ENCODE data around the gene RAB3A.
"Not testable (repeated sequence)": the region's sequence is repeated elsewhere in the genome, so short reads cannot be mapped to it uniquely, and the experiment has no call there.

The RAB3A gene

DNA sequence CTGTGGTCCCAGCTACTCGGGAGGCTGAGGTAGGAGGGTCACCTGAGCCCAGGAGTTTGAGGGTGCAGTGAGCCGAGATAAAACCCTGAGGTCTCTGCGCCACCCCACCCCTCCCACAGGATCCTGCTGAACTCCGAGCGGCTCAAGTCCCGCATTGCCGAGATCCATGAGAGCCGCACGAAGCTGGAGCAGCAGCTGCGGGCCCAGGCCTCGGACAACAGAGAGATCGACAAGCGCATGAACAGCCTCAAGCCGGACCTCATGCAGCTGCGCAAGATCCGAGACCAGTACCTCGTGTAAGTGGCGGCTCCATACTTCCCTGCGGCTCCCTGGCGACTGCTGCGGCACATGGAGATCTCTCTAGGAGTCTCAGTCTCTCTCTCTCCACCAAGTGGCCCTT lies 36.8 kb downstream of the RAB3A start:
- no peak for DNase-seq

DNA sequence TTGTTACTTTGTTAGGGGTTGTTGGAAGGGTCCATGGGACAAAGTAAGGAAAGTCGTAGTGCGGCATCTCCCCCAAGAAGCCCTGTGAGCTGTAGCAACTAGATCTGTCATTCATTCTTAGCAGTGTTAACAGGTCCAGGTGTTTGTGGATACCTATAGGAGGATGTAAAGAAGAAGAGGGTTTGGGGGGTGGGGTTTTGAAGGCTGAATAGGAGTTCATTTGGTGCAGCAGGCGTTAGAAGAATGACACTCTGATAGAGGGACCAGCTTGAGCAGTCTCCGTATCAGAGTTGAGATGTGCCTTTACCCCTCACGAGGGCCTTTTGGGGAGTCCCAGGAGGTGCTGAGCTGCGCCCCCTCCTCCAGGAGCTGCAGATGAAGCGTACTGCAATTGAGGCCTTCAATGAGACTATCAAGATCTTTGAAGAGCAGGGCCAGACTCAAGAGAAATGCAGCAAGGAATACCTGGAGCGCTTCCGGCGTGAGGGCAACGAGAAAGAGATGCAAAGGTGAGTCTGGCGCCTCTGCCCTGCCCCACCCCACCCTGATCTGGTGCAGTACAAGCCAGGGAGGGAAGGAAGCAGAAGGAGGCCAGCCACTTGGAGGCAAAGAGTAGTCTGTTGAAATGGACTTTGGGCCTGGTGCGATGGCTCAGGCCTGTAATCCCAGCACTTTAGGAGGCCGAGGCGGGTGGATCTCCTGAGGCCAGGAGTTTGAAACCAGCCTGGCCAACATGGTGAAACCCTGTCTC lies 37.9 kb downstream of the RAB3A start:
- DNase-seq: no peak

DNA sequence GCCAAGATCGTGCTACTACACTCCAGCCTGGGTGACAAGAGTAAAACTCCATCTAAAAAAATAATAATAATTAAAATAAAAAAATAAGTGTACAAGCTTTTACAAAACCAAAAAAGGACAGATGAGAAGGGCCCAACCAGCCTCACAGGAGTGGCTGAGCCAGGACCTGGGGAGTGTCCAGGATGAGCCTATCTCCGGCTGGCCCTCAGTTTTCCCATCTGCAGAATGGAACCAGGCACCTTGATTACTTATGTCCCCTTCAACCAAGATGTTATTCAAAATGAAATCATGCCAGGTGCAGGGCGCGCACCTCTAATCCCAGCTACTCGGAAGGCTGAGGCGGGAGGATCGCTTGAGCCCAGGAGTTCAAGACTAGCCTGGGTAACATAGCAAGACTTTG lies 39.8 kb downstream of the RAB3A start:
- DNase-seq: no peak

DNA sequence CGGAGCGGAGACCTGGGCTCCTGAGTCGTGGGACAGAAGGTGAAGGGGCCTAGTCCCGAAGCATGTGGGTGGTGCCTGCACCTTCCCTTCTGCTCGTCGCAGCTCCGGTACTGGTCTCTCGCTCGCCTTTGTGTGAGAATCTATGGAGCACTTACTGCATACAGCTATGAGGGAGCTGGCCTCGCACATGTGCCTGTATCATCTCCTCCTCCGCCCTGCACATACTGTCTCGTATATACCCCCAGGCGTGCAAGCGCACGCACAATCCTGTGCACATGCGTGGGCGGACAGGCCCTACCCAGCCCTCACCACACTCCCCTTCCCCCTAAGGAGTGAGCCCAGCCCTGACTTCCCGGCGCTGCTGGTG lies 42.2 kb downstream of the RAB3A start:
- DNase-seq: no peak

DNA sequence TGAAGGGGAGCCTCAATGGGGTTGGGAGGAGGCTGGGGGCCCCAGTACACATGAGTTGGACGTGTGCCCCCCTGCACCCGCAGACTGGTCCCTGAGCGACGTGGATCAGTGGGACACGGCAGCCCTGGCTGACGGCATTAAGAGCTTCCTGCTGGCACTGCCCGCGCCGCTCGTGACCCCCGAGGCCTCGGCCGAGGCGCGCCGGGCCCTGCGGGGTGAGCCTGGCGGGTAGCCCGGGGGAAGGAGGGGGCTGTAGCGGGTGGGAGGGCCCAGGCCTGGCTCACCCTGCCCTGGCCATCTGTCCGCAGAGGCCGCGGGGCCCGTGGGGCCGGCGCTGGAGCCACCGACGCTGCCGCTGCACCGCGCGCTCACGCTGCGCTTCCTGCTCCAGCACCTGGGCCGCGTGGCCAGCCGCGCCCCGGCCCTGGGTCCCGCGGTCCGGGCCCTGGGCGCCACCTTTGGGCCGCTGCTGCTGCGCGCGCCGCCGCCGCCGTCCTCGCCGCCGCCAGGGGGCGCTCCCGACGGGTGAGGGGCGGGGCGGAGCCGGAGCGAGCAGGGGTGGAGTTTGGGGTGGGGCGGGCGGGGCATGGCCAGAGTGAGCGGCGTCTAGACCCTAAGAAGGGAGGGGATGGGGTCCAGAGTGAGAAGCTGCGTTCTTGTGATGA lies 42.7 kb downstream of the RAB3A start:
- DNase-seq: peak in 1 of 2 experiments; percentile 15

DNA sequence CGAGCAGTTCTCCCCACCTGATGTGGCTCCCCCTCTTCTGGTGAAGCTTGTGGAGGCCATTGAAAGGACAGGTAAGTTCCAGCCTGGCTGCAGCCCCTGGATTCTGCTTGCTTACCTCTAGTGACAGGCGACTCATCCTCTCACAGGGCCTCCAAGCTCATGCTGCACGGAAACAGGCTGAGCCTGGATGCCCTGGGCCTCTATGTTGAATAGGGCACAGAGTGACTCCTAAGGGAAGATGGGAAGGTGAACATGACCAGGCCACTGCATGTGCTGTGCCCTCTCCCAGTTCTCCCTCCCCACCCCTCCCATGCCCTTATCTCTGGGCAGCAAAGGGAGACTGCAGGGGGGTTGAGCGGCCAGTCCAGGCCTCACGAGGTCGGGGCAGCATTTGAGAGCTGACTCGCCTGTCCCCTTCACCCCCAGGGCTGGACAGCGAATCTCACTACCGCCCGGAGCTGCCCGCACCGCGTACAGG lies 43.3 kb downstream of the RAB3A start:
- DNase-seq: no peak

DNA sequence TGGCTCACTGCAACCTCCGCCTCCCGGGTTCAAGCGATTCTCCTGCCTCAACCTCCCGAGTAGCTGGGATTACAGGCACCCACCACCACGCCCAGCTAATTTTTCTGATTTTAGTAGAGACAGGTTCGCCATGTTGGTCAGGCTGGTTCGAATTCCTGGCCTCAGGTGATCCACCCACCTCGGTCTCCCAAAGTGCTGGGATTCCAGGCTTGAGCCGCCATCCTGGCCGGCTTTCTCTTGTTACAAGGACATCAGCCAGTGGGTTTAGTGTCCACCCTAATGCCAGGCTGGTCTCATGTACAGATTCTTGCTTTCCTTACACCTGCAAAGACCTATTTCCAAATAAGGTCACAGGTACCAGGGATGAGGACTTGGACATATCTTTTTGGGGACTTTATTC lies 44.0 kb downstream of the RAB3A start:
- DNase-seq: no peak

DNA sequence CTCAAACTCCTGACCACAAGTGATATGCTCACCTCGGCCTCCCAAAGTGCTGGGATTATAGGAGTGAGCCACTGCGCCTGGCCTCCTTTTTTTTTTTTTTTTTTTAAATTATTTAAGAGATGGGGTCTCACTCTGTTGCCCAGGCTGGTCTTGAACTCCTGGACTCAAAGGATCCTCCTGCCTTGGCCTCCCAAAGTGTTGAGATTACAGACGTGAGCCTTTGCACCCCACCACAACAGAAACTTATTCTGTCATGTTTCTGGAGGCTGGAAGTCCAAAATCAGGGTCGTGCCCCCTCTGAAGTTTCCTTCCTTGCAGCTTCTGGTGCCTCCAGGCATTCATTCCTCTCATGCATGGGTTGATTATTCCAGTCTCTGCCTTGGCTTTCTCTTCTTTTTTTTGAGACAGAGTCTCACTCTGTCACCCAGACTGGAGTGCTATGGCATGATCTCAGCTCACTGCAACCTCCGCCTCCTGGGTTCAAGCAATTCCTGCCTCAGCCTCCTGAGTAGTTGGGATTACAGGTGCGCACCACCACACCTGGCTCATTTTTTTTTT lies 44.7 kb downstream of the RAB3A start:
- not testable (repeated sequence) for DNase-seq

DNA sequence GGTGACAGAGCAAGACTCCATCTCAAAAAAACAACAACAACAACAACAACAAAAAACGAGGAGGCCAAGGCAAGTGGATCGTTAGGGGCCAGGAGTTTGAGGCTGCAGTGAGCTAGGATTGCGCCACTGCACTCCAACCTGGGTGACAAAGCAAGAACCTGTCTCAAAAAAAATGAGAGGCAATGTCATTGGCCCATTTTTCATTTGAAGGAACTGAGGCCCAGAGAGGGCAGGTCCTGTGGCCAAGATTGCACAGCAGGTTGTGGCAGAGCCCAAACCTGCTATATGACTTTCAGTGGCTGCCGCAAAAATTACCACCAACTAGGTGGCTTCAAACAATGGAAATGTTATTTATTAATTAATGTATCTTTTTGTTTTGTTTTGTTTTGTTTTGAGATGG lies 45.4 kb downstream of the RAB3A start:
- DNase-seq: no peak

DNA sequence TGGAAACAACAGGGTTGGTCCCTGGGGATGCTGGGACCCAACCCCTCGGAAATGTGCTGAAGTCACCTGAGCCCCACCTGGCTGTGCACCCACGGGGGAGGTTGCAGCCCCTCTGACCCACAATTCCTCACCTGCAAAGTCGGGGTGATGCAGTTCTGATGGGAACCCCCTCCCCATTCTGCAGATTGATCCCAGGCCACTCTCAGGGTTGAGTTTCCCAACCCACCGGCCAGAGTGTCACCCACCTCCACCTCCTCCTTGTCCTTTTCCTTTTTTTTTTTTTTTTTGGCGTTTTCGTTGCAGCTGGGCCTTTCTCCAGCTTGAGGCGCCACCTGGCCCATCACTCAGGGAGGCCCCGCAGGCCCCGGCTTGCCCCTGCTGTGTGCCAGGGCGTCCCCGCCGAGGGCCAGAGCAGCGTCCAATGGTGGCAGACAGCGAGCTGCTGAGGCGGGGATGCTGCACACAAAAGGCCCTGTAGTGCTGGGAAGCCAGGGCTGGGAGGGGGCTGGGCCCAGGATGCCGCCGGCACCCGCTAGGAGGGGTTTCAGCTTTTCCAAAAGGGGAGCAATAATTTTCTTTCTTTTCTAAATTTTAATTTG lies 46.3 kb downstream of the RAB3A start:
- DNase-seq: peak in 1 of 2 experiments; percentile 22

DNA sequence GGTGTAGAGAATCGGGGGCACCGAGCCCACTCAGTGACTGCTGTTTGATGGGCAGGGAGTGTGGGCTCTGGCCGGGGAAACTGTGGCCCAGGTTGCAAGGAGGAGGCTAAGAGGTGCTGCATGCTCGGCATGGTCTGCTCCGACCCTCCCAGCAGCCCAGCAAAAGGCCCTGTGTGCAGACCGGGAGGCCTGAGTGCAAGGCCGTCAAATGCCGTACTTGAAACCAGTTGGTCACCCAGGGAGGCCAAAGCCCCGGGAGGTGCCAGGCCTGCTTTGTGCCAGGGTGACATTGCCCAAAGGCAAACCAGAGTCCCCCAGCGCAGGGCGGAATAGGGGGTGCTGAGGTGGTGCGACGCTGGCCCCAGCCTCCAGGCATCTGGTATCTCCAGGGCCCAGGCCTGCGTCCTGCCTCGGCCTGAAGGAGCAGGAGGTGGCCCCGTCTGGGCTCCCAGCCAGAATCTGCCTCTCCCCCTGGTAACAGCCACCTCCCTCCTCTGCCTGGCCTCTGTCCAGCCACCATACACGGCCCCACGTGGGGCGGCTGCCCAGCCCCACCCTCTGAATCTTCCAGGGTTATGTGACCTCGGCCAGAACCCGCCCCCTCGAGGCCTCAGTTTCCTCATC lies 46.9 kb downstream of the RAB3A start:
- no peak for DNase-seq

DNA sequence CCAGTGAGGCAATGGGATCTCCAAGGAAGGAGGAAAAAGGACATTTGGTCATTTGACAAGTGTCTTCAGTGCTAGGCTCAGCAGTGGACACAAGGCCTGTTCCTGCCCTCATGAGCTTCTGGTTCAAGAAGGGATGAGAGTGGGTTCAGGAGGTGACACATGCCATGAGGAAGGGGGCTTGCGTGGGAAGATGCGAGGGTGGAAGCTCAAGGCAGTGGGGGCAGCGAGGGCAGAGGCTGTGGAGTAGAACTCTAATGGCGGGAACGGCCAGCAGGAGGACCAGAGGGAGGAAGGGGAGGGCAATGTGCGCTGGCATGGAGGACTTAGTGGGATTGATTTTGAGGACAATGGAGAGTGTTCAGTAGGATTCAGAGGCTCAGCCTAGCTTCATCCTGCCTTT lies 47.6 kb downstream of the RAB3A start:
- DNase-seq: no peak

DNA sequence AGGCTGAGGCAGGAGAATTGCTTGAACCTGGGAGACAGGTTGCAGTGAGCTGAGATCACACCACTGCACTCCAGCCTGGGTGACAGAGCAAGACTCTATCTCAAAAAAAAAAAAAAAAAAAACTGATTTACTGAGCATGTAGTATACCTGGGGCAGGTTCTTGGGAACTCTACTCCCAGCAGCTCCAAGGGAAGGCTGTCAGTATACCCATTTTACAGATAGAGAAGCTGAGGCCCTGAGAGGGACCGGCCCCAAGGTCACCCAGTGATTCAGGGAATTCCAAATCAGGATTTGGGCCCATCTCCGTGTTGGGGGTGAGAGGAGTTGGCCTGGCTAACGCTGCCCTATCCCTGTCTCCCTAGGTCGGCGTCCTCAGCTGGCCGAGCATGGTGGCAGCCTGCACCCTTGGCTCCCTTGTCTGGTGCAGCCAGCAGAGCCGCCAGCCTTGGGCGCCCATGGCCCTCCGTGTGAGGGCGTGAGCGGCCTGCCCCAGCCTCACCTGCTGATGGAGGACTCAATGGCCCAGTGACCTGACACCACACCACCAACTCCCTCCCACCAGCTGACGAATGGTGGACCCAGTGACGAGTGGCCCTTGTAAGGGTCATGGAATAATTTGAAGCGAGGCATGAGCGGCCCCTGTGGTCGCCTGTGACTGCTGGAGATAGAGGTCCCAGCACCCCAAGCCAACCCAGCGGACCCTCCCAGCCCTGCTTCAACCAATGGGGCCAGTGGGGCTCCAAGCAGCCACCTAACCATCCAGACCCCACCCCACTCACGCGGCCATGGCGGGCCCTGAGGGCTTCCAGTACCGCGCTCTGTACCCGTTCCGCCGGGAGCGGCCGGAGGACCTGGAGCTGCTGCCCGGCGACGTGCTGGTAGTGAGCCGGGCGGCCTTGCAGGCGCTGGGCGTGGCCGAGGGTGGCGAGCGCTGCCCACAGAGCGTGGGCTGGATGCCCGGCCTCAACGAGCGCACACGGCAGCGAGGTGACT lies 48.5 kb downstream of the RAB3A start:
- no peak for DNase-seq

DNA sequence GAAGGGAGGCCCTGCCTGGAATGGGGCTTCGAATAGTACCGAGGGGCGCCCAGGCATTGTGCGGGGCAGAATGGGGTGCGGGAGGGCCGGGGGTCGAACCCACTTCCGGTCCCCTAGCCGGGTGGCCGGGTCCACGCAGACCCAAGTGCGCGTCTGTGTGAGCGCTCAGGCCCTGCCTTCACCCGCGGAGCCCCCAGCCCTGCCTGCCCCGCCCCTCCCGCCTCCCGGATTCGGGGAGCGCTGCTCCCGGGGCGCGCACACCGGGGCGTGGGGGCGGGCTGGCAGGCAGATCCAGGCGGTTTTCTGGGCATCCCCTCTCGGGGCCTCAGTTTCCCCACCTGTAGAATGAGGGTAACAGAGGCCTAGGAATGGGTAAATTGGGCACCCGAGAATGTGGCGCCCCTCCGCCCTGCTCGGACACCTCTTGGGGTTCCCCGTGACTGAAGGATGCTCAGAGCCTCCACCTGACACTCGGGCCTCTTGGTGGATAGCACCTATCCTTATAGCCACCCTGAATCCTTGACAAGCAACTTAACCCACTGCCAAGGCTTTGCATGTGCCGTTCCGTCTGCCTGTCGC lies 50.2 kb downstream of the RAB3A start:
- no peak for DNase-seq

DNA sequence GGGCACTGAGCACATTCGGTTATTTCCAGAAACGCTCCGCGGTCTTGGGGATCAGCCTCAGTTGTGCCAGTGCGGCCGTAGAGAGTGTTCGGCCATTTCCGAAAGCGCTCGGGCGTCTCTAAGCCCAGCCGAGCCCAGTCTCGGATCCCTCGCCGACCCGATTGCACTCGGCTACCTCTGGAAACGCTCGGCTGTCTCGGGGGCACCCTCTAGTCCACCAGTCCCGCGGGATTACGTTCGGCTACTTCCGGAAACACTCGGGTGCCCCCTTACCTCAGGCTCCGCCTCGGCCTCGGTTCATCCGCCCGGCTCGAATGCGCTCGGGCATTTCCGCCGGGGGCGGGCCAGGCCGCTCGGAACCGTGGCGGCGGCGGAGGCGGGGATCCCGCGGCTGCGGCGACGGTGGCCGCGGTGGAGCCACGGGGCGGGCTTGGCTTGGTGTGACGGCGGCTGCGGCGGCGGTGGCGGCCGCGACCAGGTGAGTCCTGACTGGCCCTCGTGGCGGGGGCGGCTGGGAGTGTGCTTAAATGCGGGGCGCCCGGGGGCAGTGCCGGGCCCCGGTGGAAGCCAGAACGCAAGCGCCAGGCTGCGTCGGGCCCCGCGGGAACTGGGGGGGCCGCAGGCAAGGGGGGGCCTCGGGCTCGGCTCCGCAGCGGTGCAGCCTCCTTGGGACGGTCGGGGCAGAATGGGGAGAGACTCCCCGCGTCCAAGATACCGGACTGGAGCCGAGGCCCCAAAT lies 50.9 kb downstream of the RAB3A start, which contains the start of gene PIK3R2:
PIK3R2 (plus strand) TSS at position 347 of the 739 bp plus-strand sequence. CDS start 2,717 bp downstream, outside the sequence.
- DNase-seq: peak; percentile 85 to 94

DNA sequence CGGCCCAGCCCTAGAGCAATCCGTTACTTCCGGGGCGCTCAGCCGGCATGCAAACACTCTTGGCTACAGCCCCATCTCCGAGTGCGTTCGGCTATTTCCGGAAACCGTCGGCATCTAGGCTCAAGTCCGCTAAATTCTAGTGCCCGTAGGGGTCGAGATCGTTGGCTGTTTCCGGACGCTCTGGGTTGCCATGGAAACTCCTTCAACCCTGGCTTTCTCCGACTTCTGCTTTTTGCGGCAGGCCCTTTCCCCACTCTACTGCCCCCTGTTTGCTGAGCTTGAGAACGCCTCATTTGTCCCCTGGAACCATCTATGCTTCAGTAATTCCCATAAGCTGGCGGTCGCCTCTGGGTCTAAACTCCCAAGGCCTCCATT lies 51.4 kb downstream of the RAB3A start:
- peak; percentile 67 to 79 for DNase-seq

DNA sequence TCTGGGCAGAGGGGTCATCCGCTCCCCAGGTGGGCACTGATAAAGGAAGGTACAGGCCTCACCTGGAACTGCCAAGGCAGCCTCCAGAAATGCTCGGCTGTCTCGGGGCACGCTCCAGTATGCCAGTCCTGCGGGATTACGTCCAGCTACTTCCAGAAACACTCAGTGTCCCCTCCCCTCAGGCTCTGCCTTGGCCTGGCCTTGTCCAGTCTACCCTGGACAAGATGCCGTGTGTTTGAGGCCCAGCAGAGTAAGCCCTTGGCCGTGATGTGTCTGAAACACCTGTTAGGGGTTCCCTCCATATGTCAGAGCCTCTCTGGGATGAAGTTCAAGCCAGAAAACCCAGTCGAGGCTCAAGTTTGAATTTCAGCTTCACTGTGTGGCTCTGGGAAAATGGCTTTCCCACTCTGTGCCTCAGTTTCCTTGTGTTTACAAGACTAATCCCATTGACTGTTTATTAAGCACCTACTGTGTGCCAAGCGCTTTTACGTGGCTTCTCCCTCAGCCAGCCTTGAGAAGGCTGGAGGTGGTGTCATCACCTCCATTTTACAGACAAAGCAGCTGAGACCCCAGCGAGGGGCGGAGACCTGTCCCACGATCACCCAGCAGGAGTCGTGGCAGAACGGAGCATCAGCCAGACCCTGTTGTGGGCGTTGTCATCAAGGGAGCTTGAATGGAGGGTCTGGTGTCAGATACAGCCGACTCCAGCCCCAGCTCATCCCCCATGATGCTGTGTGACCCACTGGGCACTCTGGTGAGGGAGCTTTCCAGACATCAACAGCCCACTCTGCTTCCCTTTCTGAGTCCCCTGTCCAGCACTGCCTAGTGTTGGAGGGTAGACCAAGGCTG lies 52.8 kb downstream of the RAB3A start:
- DNase-seq: no peak

DNA sequence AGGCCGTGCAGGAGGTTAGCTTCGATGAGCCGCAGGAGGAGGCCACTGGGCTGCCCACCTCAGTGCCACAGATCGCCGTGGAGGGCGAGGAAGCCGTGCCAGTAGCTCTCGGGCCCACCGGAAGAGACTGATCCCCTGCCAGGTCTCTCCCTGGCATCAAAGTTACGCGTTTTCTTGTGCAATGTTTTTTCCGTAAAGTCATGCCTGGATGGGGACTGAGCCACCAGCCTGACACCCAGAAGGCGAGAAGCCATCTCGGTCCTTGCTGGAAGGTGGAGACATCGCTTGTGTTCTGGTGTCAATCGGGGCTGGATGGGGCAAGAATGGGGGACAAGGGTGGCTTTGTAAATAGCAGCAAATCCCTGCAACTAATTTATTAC lies 54.3 kb downstream of the RAB3A start:
- DNase-seq: no peak

DNA sequence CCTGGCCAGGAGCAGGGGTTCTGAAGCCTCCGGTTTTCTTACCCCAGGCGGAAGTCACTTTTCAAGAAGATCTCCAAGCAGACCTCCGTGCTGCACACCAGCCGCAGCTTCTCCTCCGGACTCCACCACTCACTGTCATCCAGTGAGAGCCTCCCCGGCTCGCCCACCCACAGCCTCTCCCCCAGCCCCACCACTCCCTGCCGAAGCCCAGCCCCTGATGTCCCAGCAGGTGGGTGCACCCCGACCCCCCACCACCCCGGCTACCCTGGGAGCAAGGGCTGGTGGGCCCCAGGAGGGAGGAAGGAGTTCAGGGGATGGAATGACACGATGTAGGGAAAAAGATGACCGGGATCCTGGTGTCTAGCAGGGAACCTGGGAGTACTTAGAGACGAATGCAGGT lies 56.4 kb downstream of the RAB3A start:
- no peak for DNase-seq
